GM18868 (cell line): Measurements from ENCODE around the gene BORA.
"Not testable (repeated sequence)": the region's sequence is repeated elsewhere in the genome, so short reads cannot be mapped to it uniquely, and the experiment has no call there.

Source experiments
- ATAC-seq: cut with Tn5 transposase; IDR thresholded peaks from one replicate; pipeline ENCODE4 v1.9.1; 2021; ENCODE audit warnings: mild to moderate bottlenecking, moderate library complexity; ENCODE audit not compliant: unreplicated experiment

Gene BORA

DNA sequence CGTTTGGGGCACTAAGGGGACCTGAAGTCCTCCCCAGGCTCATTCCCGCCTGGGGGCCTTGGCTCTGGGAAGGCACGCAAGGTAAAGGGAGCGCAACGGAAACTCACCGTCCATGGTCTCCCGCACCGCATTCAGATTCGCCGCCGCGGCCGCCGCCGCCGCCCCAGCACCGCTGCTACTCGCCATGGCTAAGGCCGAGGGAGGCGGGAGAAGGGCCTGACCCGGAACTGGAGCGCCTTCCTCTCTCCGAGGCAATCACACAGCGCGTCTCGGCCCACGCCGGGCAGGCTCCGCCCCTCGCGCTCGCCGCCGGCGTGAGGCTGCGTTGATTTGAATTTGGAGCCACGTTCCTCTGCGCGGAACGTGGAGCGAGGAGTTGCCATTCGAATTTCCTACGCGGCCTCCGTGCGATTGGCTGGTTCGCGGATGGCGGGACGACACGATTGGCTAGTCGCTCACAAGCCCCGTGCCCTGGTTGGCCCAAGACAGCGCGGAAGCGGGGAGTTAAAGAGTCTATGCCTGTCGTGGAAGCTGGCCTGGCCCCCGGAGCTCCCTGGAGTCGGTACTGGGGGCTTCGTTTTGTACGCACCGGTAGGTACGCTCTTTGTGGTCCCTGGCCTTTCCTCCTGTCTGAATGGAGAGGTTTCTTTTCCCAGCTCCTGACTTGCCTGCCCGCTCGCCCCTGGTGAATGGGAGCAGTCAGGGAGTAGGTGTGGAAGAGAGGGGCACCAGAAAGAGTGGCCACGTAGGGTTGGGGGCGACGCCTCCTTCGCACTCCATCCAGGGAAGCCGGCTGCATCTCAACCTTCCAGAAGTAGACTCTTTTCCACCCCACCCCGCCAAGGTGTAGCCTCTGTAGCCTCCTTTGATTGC, at the start of gene BORA, which contains the start of gene MZT1:
BORA (plus strand) TSS at position 507 of the 873 bp plus-strand sequence. CDS start 1,018 bp downstream, outside the sequence.
MZT1 (minus strand) TSS at position 213 of the 873 bp plus-strand sequence; CDS start at position 186, 27 bp downstream.
- peak; percentile 94 for ATAC-seq

DNA sequence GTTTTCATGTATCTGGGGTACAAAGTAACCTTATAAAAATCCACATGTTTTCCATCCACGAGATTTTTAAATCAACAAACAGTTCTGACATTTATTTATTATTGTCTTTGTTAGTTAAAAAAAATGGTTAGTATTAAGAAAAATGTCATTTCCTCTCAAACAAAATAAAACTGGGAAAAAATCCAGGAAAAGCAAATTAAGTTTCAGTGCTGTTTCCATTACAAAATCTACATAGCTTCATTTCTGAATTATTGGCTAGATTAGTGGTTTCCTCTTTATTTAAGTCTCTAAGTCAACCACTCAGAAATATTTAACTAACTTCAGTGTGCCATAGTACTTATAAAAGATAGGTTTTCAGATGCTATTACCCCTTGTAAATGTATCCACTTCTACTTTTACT, 49.4 kb upstream of the BORA start:
- no peak for ATAC-seq

DNA sequence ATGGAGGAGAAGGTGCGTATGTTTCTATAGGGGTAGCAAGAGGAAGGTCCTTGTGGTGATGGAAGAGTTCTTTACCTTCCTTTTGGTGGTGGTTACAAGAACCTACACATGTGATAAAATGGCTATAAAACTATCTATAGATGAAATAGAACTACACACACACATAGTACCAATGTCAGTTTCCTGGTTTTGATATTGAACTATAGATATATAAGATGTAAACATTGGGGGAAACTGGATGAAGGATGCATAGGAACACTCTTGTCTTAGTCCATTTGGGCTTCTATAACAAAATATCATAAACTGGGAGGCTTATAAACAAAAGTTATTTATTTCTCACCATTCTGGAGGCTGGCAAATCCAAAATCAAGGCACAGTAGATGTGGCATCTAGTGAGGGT, 47.4 kb upstream of the BORA start:
- ATAC-seq = no peak

DNA sequence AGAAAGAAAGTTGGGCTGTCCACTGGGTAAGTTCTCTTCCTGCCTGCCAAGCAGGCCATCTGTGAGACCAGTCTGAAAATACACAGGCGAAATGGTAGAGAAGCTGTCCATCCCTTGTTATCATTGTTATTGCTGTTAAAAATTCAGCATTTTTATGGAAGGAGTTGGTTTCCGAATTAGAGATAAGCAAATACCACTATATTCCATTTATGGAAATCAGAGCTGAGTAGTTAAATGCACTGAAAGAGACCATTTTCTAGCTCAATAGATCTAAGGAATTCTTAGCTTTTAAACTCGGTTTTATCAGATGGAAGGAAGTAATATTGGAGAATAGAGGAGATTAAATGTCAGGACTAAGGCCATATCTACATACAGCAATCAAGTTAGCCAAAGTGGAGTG, 41.0 kb upstream of the BORA start:
- no peak for ATAC-seq

DNA sequence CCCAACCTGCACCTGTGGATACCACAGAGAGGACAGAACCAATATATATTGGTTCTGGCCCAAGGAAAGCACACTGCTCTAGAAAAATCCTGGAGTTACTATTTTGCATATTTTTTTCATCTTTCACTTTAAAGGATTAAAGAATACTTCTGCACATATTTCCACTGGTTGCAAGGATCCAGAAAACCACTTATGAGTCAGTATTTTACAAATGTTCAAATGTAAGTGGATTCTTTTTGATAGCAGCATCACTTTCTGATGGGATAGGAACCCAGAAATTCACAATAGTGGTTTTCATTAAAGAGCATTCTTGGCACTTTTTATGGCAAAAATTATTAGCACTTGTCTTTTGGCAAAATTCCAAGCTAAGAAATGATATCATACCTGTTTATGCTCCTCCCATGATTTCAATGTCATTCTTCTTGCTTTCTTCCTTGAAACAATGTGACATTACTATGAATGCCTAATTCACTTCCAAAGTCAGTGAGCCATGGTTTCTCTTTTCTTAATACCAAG, 38.5 kb upstream of the BORA start:
- no peak for ATAC-seq

DNA sequence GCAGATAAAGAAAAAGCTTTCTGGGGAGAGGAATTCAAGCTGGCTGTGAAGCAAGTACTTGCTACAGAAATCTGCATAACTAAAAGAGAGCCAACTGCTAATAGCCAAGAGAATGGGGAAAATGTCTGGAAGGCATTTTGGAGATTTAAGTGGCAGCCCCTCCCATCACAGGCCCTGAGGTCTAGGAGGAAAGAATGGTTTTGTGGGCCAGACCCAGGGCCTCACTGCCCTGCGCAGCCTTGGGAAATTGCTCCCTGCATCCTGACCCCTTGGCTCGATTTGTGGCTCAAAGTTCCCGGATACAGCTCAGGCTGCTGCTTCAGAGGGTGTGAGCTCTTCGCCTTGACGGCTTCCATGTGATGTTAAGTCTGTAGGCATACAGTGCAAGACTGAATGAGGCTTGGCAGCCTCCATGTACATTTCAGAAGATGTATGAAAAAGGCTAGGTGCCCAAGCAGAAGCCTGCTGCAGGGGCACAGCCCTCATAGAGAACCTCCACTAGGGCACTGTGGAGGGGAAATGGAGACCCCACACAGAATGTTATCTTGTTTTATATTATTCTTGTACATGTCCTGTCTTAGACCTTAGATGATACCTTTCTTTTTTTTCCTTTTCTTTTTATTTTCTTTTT, 34.7 kb upstream of the BORA start:
- ATAC-seq = no peak

DNA sequence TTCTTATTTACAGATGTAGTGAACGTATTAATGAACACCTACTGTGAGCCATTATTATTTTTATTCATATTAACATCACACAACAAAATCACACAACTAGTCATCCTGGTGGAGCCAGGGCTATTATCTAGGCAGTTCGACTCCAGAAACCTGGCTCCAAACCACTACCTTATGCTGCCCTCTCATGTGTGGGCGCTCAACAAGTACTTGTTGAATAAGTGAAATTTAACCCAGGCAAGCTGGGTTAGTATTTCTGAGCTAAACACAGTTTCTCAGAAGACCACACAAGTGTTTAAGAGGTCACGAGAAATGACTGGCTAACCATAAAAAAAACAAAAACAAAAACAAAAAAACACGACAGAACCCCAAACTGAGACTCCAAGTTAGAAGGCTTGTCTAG, 33.9 kb upstream of the BORA start:
- no peak for ATAC-seq

DNA sequence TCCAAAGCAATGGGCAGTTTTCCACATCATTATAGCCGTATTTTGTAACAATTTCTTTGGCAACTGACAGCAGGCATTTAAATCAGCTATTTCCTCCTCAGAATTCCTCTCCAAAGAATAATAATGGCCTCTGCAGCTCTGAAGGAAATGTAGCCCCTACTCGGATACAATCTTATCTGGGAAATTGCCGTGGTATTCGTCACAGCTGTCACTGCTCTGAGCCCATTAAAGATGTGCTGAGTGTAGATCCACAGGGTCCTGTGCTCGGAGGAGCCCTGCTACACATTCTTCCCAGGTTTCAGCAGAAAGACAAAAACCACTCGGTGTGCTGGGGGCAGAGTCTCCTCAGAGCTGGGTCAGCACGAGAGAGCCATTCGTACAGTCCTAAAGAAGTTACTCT, 33.4 kb upstream of the BORA start:
- no peak for ATAC-seq

DNA sequence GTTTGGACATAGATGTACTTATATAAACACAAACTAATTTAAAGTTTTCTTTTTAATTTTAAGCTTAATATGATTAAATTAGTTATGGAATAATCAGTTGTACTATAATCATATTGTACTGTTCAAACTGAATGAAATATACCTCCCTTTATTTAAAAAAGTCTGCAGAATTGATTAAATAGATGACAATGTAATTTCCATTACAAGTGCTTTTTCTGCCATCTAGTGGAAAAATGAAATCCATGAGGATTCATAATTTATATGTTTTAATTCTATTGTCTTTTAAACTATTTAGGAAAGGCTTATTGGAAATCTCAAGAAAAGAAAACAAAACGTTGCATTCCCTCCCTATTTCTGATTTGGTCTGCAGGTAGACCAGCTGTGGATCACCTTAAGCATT, 31.1 kb upstream of the BORA start:
- ATAC-seq = no peak

DNA sequence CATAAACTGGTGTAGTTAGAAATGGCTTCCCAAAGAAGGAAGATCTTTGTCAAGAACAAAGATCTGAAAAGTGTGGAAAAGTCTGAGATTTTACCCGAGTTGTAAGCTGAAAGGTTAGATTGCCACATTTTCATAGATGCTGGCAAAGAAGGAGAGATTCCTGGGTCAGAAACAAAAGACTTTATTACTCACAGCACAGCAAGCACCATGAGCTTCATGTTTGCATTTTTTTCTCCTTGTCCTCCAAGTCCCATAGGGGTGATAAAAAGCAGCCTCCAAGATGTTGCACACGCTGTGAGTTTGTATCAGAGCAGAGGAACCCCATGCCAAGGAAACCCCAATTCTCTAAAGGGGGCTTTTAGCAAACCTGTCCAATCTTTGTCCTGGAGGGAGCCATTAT, 29.6 kb upstream of the BORA start:
- ATAC-seq = no peak

DNA sequence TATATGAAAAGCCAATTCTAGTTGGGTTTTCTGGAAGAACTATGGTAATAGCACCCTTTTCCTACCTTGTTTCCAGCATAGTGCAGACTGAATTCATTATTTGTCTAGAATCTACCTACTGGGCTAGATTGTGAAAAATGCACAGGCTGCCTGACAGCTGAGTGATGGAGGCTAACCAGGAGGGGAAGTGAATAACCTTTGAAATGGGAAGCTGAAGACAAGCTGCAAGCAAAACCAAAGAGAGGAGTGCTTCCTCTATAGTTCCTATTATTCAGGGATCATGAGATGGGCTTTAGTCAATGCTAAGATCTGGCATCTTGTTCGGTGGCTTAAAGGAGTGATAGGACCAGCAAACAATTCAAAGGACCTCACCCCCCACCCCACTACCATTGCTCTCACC, 27.2 kb upstream of the BORA start:
- no peak for ATAC-seq

DNA sequence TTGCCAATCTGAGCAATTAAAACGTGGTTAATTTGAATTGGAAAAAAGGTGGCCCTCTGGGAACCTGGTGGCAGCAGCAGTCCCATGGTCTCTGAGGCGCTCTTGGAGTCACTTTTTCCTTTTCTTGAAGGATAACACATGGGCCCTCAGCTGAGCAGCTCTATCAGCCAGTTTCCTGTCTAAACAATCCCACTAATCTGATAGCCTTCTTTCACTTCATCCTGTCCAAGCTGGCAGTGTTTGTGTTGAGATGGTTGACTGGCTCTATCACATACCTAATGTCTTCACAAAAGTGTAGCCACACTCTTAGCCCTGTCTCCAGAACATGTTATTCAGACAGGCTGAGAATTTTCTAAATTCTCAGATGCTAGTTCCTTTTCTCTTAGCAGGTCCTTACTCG, 10.9 kb upstream of the BORA start:
- no peak for ATAC-seq

DNA sequence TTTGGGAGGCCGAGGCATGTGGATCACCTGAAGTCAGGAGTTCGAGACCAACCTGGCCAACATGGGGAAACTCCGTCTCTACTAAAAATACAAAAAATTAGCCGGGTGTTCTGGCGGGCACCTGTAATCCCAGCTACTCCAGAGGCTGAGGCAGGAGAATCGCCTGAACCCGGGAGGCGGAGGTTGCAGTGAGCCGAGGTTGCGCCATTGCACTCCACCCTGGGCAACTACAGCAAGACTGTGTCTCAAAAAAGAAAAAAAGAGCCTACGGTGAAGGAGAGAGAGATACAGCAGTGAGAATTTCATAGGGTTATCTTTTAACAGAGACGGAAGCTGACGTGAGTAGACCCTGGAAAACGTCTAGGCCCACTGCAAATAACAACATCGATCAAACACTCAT, 1.5 kb upstream of the BORA start:
- not testable (repeated sequence) for ATAC-seq

DNA sequence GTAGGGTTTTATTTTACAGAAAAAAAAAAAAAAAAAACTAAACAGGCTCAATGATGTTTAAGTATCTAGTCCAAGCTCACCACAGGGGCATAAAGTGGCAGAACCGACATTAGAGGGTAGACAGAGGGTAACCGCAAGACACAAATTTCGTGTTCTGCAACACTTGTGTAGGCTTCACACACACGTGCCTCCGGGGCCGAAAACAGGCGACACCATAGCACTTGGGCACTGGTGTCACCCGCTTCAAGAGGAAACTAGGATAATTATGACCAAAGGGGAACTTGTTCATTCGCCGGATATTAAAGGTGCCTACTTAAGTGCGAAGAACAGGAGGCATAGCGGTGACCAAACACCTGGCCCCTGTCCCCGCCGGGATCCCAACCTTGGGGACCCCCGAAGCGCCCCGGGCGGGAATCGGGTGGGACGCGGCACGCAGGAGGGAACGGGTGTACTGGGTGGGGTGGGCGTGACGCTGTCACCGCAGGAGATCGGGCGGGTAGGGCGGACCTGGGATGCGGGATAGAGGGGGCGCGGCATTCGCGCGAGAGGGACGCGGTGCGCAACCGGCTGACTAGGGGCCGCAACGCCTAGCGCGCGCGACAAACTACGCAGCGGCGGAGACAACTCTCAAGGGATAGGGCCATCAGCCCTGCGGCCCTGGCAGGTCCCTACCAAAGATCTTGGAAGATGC, 852 bp upstream of the BORA start:
- peak; percentile 22 for ATAC-seq

DNA sequence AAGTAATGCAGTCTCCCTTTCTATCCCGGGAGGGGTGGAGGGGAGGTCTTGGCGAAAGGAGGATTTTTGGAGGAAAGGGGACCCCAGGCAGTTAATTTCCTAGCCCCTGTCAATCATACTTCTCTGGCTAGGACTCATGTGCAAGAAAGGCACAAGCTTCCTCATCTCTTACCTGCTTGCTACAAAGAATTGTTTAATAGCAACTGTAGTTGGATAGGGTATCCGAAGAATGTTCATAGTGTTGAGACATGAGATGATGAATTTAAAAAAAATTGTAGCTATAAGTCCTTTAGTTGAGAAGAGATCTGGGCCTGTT, 525 bp downstream of the BORA start:
- no peak for ATAC-seq

DNA sequence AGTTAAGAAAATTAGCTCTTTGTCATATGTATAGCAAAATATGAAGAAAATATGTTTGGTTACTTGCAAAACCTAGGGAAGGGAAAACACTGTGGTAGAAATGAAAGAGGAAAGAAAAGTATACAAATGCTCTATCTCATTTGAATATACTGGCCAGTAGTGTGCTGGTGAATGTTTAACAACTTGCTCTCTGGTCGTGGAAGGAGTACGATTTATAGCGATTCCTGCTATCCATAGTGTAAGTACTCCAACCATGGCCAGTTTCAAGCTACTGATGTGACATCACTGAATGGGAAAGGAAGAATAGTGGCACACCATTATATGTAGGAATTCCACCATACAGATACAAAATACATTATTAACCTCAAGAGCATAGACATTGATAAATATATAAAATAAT, 9.3 kb downstream of the BORA start:
- ATAC-seq = no peak

DNA sequence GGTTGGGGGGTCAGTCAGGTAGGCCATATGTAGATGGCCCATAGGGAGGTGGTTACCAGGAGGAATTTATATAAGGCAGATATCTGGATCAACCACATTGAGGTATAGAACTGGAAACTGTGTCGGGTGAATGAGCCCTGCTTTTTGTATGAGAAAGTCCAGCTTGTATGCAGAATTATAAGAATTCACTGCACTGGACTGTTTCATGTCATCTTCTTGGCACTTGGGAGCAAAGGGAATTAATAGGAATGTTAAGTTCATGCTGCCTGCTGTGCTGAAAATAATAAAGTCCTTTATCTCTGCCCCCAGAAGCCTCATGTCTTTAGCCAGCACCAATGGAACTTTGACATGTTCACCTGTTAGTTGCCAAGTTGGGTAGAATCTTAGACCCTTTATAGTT, 12.3 kb downstream of the BORA start:
- no peak for ATAC-seq

DNA sequence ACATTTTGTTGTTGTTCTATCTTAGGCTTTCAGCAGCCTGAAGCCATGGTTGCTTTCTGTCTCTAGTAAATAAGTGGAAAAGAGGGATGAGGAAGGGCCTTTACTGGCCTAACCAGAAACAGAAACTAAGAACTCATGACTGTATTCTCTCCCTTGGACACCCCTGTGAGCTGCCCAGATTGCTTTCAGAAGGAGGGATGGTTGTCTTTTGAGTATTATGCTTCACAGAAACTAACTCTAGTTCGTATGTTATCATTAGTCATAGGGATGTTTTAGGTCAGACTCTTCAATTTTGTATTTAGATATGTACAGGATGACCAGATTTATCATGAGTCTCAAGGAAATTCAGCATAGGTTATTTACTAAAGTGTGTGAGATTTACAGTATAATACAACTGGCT, 17.5 kb downstream of the BORA start:
- peak; percentile 68 for ATAC-seq

DNA sequence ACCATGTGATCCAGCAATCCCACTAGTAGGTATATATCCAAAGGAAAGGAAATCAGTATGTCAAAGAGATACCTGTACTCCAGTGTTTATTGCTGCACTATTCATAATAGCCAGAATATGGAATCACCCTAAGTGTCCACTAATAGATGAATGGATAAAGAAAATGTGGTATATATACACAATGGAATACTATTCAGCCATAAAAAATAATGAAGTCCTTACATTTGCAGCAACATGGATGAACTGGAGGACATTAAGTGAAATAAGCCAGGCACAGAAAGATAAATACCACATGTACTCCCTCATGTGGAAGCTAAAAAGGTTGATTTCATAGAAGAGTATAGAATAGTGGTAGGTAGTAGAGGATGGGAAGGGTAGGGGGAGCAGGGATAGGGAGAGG, 23.5 kb downstream of the BORA start:
- no peak for ATAC-seq

DNA sequence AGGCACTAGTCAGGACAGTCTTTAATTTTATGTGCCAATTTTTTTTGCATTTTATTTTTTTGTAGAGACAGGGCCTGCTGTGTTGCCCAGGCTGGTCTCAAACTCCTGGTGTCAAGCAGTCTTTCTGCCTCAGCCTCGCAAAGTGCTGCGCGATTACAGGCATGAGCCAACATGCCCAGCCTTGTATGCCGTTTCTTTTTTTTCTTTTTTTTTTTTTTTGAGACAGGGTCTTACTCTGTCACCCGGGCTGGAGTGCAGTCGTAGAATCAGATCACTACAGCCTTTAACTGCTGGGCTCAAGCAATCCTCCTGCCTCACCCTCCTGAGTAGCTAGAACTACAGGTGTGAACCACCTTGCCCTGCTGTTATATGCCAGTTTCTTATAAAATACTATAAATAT, 26.4 kb downstream of the BORA start:
- no peak for ATAC-seq

DNA sequence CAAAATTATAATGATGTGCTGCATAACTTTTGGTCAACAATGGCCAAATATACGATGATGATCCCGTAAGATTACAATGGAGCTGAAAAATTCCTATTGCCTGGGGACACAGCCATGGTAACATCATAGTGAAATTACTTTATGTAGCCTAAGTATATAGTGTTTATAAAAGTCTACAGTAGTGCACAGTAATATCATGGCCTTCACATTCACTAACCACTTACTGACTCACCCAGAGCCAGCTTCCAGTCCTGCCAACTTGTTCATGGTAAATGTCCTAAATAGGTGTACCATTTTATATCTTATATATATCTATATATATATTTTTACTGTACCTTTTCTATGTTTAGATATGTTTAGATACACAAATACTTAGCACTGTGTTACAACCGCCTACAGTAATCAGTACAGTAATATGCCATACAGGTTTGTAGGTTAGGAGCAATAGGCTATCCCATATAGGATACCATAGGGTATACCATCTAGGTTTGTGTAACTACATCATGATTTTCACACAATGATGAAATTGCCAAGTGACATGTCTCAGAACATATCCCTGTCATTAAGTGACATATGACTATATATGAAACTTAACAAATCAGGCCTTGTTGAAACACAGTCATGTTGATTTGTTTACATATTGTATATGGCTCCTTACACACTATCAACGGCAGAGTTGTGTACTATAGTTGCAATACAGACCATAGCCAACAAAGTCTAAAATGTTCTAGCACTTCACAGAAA, 30.2 kb downstream of the BORA start:
- no peak for ATAC-seq
